RPMI8226 (cell line): Measurements from ENCODE around the gene TRMT61A.
"Not testable (repeated sequence)": the region's sequence is repeated elsewhere in the genome, so short reads cannot be mapped to it uniquely, and the experiment has no call there.

Source experiments
- DNase-seq: peaks from one replicate; pipeline ENCODE4 v3.0.0-alpha.2; 2015

TRMT61A gene

GRCh38 chr14:103523575-103523954, 5.4 kb upstream of the TRMT61A start:
- DNase-seq: no peak

GRCh38 chr14:103524002-103524935, 4.7 kb upstream of the TRMT61A start:
- no peak for DNase-seq

- not testable (repeated sequence) for DNase-seq
Observed at GRCh38 chr14:103525430-103526246, 3.4 kb upstream of the TRMT61A start.

GRCh38 chr14:103526247-103526913, 2.6 kb upstream of the TRMT61A start:
- no peak for DNase-seq

GRCh38 chr14:103526914-103527248, 2.1 kb upstream of the TRMT61A start:
- no peak for DNase-seq

GRCh38 chr14:103527408-103528145, 1.4 kb upstream of the TRMT61A start:
- no peak for DNase-seq

- no peak for DNase-seq
Observed at GRCh38 chr14:103528146-103528586, 830 bp upstream of the TRMT61A start.

GRCh38 chr14:103529383-103530365, 678 bp downstream of the TRMT61A start:
- no peak for DNase-seq

- DNase-seq: no peak
Observed at GRCh38 chr14:103530390-103530789, 1.4 kb downstream of the TRMT61A start.

- DNase-seq: no peak
Observed at GRCh38 chr14:103530831-103531230, 1.8 kb downstream of the TRMT61A start.

GRCh38 chr14:103531421-103532215, 2.6 kb downstream of the TRMT61A start:
- DNase-seq: no peak

- DNase-seq: no peak
Observed at GRCh38 chr14:103532216-103533136, 3.5 kb downstream of the TRMT61A start.

GRCh38 chr14:103533137-103533998, 4.4 kb downstream of the TRMT61A start:
- DNase-seq: no peak

- no peak for DNase-seq
Observed at GRCh38 chr14:103533999-103534575, 5.1 kb downstream of the TRMT61A start.

- DNase-seq: no peak
Observed at GRCh38 chr14:103534576-103535061, 5.6 kb downstream of the TRMT61A start.

- DNase-seq: no peak
Observed at GRCh38 chr14:103535081-103535890, 6.3 kb downstream of the TRMT61A start.
